HG02588 (cell line): ENCODE measurements around the gene PROSER3.

Experiments
- ATAC-seq: cut with Tn5 transposase; IDR thresholded peaks from one replicate; pipeline ENCODE4 v1.9.1; 2021; ENCODE audit warnings: mild to moderate bottlenecking, moderate library complexity; ENCODE audit not compliant: unreplicated experiment

Gene PROSER3

DNA sequence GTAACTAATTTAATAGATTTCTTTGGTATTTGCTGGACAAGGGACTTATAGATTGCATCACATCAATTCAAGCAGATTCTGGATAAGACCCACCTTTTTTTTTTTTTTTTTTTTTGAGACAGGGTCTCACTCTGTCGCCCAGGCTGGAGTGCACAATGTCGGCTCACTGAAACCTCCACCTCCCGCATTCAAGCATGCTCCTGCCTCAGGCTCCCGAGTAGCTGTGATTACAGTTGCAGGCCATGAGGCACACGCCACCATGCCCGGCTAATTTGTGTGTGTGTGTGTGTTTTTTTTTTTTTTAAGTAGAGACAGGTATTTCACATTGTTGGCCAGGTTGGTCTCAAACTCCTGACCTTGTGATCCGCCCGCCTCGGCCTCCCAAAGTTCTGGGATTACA lies 58.9 kb downstream of the PROSER3 start:
- no peak for ATAC-seq

DNA sequence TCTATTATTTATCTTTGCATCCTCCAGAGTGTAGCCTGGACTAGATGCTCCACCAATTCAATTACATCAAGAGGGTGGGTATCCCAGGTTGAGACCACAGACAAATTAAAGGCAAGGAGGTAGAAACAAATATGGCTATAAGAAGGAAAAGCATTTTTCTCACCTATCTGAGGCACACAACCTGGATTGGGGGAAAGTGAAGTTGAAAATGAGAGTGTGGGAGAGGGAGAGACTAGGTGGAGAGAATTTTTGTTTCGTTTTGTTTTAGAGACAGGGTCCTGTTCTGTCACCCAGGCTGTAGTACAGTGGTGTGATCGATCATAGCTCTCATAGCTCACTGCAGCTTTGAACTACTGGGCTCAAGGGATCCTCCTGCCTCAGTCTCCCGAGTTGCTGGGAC lies 60.5 kb downstream of the PROSER3 start:
- ATAC-seq, result no peak
